WTC11 (cell line): ENCODE results near the gene CCAR1.
"Not testable (repeated sequence)": the region's sequence is repeated elsewhere in the genome, so short reads cannot be mapped to it uniquely, and the experiment has no call there.

ENCODE experiments used
- E2F4 ChIP-seq: sonication (generic); formaldehyde crosslinking; IDR thresholded peaks from 2 replicates; pipeline ENCODE4 v1.8.1; 2022; ENCODE audit warnings: low read depth, mild to moderate bottlenecking, moderate library complexity, missing genetic modification reagents, borderline replicate concordance
- TEAD4 ChIP-seq: sonication (generic); formaldehyde crosslinking; IDR thresholded peaks from 2 replicates; pipeline ENCODE4 v1.8.0; 2022; ENCODE audit warnings: mild to moderate bottlenecking, missing genetic modification reagents

- TF ChIP-seq TEAD4, E2F4 (CRISPR knock-in tag): not testable (repeated sequence)
Observed at GRCh38 chr10:68822626-68823025, 101.6 kb downstream of the CCAR1 start.
